SK-N-SH treated with all-trans-retinoic acid at 6 μM for 48 hours (cell line): Measurements from ENCODE around the gene FBXL14.

Experiments used
- ATAC-seq: fragments of 200-7000 bp; cut with Tn5 transposase; 3 replicates; pipeline ENCODE4 v1.9.1; 2020; ENCODE audit warnings: mild to moderate bottlenecking, moderate library complexity
- ARNTL ChIP-seq: fragments of 450-650 bp; formaldehyde crosslinking; IDR thresholded peaks from 2 replicates; pipeline ENCODE4 v1.5.0; 2020; ENCODE audit warnings: low read depth, mild to moderate bottlenecking, moderate library complexity, borderline replicate concordance
- BACH2 ChIP-seq: fragments of 250-450 bp; sonication (Bioruptor Pico); IDR thresholded peaks from 2 replicates; pipeline ENCODE4 v1.9.0; 2021; ENCODE audit warnings: mild to moderate bottlenecking, borderline replicate concordance
- CREB5 ChIP-seq: fragments of 250-450 bp; sonication (Bioruptor Pico); IDR thresholded peaks from 2 replicates; pipeline ENCODE4 v1.5.1; 2020; ENCODE audit warnings: low read depth, mild to moderate bottlenecking, moderate library complexity
- CSDC2 ChIP-seq: fragments of 250-450 bp; sonication (Bioruptor Pico); IDR thresholded peaks from 2 replicates; pipeline ENCODE4 v1.5.0; 2020; ENCODE audit warnings: mild to moderate bottlenecking, moderate library complexity
- CSRNP3 ChIP-seq: fragments of 250-450 bp; sonication (Bioruptor Pico); IDR thresholded peaks from 2 replicates; pipeline ENCODE4 v1.5.1; 2021; ENCODE audit warnings: mild to moderate bottlenecking, moderate library complexity
- ESRRG ChIP-seq: fragments of 250-450 bp; sonication (Bioruptor Pico); IDR thresholded peaks from 2 replicates; pipeline ENCODE4 v1.6.1; 2021; ENCODE audit warnings: mild to moderate bottlenecking
- GLIS3 ChIP-seq: fragments of 250-450 bp; sonication (Bioruptor Pico); IDR thresholded peaks from 2 replicates; pipeline ENCODE4 v1.5.0; 2020; ENCODE audit warnings: mild to moderate bottlenecking, moderate library complexity
- ISL1 ChIP-seq: fragments of 250-450 bp; sonication (Bioruptor Pico); IDR thresholded peaks from 2 replicates; pipeline ENCODE4 v2.1.2; 2022; ENCODE audit warnings: mild to moderate bottlenecking, moderate library complexity
- OSR1 ChIP-seq: fragments of 250-450 bp; sonication (Bioruptor Pico); IDR thresholded peaks from 2 replicates; pipeline ENCODE4 v1.8.0; 2022; ENCODE audit warnings: moderate library complexity, mild to moderate bottlenecking, inconsistent platforms
- PATZ1 ChIP-seq: fragments of 250-450 bp; sonication (Bioruptor Pico); IDR thresholded peaks from 2 replicates; pipeline ENCODE4 v1.8.0; 2020; ENCODE audit warnings: mild to moderate bottlenecking, moderate library complexity, borderline replicate concordance
- PPARA ChIP-seq: fragments of 250-450 bp; sonication (Bioruptor Pico); IDR thresholded peaks from 2 replicates; pipeline ENCODE4 v1.5.0; 2020; ENCODE audit warnings: mild to moderate bottlenecking, borderline replicate concordance
- RARB ChIP-seq: fragments of 250-450 bp; sonication (Bioruptor Pico); IDR thresholded peaks from 2 replicates; pipeline ENCODE4 v1.8.0; 2021; ENCODE audit warnings: mild to moderate bottlenecking, moderate library complexity
- SNAI2 ChIP-seq: fragments of 250-450 bp; sonication (Bioruptor Pico); IDR thresholded peaks from 2 replicates; pipeline ENCODE4 v1.5.0; 2020; ENCODE audit warnings: mild to moderate bottlenecking, moderate library complexity
- TCF4 ChIP-seq: fragments of 250-450 bp; sonication (Bioruptor Pico); IDR thresholded peaks from 2 replicates; pipeline ENCODE4 v1.8.0; 2021; ENCODE audit warnings: mild to moderate bottlenecking, moderate library complexity, borderline replicate concordance
- TOX ChIP-seq: fragments of 250-450 bp; sonication (Bioruptor Pico); IDR thresholded peaks from 2 replicates; pipeline ENCODE4 v1.8.0; 2021; ENCODE audit warnings: mild to moderate bottlenecking, moderate library complexity, borderline replicate concordance
- TSHZ2 ChIP-seq: fragments of 250-450 bp; sonication (Bioruptor Pico); IDR thresholded peaks from 2 replicates; pipeline ENCODE4 v1.5.0; 2020; ENCODE audit warnings: mild to moderate bottlenecking, moderate library complexity
- ZC3H10 ChIP-seq: fragments of 250-450 bp; sonication (Bioruptor Pico); IDR thresholded peaks from 2 replicates; pipeline ENCODE4 v1.5.1; 2021; ENCODE audit warnings: mild to moderate bottlenecking, moderate library complexity
- ZFP3 ChIP-seq: fragments of 250-450 bp; sonication (Bioruptor Pico); IDR thresholded peaks from 2 replicates; pipeline ENCODE4 v1.5.0; 2020; ENCODE audit warnings: mild to moderate bottlenecking, moderate library complexity
- ZNF565 ChIP-seq: fragments of 450-650 bp; formaldehyde crosslinking; conservative IDR thresholded peaks from 2 replicates; pipeline ENCODE4 v1.5.0; 2020; ENCODE audit warnings: low read depth, mild to moderate bottlenecking, moderate library complexity
- ZNF70 ChIP-seq: fragments of 450-650 bp; formaldehyde crosslinking; IDR thresholded peaks from 2 replicates; pipeline ENCODE4 v1.5.0; 2020; ENCODE audit warnings: mild to moderate bottlenecking, moderate library complexity
- ZNF8 ChIP-seq: fragments of 450-650 bp; formaldehyde crosslinking; IDR thresholded peaks from 2 replicates; pipeline ENCODE4 v1.5.0; 2020; ENCODE audit warnings: mild to moderate bottlenecking, moderate library complexity

Gene FBXL14

GRCh38 chr12:1587927-1588574 is 6.3 kb downstream of the FBXL14 start:
- TF ChIP-seq TOX (CRISPR knock-in tag) (no peak), PPARA (CRISPR knock-in tag) (no peak), TCF4 (CRISPR knock-in tag) (no peak), CSRNP3 (CRISPR knock-in tag) (no peak), OSR1 (CRISPR knock-in tag) (no peak), BACH2 (CRISPR knock-in tag) (no peak), CREB5 (CRISPR knock-in tag) (no peak), TSHZ2 (CRISPR knock-in tag) (no peak), ZNF8 (CRISPR knock-in tag) (no peak), PATZ1 (no peak), SNAI2 (CRISPR knock-in tag) (no peak), ARNTL (no peak), ESRRG (CRISPR knock-in tag) (no peak), ISL1 (no peak), GLIS3 (no peak)
- ATAC-seq: no peak

- no peak for ATAC-seq
- no peak for TF ChIP-seq ZFP3 (CRISPR knock-in tag)
- TF ChIP-seq TOX (CRISPR knock-in tag): no peak
- TF ChIP-seq TCF4 (CRISPR knock-in tag): no peak
Measured at GRCh38 chr12:1584326-1584725, 10.1 kb downstream of the FBXL14 start.

GRCh38 chr12:1583421-1584078 is 10.8 kb downstream of the FBXL14 start:
- ATAC-seq: peak; percentile 85
- TF ChIP-seq ZC3H10 (CRISPR knock-in tag): no peak
- TF ChIP-seq ZFP3 (CRISPR knock-in tag): no peak
- TF ChIP-seq PATZ1: no peak
- no peak for TF ChIP-seq ZNF70
- TF ChIP-seq ARNTL: no peak
- no peak for TF ChIP-seq RARB (CRISPR knock-in tag)

- no peak for ATAC-seq
- TF ChIP-seq CREB5 (CRISPR knock-in tag): no peak
- TF ChIP-seq ZNF565: no peak
- no peak for TF ChIP-seq CSRNP3 (CRISPR knock-in tag)
- no peak for TF ChIP-seq CSDC2
- no peak for TF ChIP-seq TOX (CRISPR knock-in tag)
- no peak for TF ChIP-seq TCF4 (CRISPR knock-in tag)
- TF ChIP-seq OSR1 (CRISPR knock-in tag): no peak
- no peak for TF ChIP-seq ISL1
- no peak for TF ChIP-seq BACH2 (CRISPR knock-in tag)
Measured at GRCh38 chr12:1582709-1583050, 11.7 kb downstream of the FBXL14 start.
